WTC11 (cell line): ENCODE measurements around the gene BPTF. TPM values are rescaled to one million over a fixed set of nuclear protein-coding genes. Genes with fewer than 3 reads are reported as not detected.

ENCODE experiments used
- ATAC-seq: fragments of 200-7000 bp; cut with Tn5 transposase; 2 replicates; pipeline ENCODE4 v1.10.0; 2021; ENCODE audit warnings: mild to moderate bottlenecking, moderate library complexity
- CTCF ChIA-PET: fragments of 300-600 bp; sonication (Branson Sonifier 250); formaldehyde crosslinking; loops from one replicate; lab custom pipeline; 2021; ENCODE audit warnings: antibody characterized with exemption; lab: Charles Lee
- POLR2A ChIA-PET: fragments of 350-600 bp; sonication (Branson Sonifier 250); formaldehyde crosslinking; loops from one replicate; lab custom pipeline; 2021; ENCODE audit warnings: antibody characterized with exemption; lab: Charles Lee
- DNase-seq: peaks from one replicate; pipeline ENCODE4 v3.0.0; 2021; ENCODE audit warnings: low spot score
- H3K27ac Mint-ChIP-seq: 2 replicates; pipeline ENCODE4 v1.8.0; 2021; ENCODE audit warnings: mixed read lengths
- H3K27me3 Mint-ChIP-seq: 2 replicates; pipeline ENCODE4 v1.8.0; 2021; ENCODE audit warnings: low read depth, mild to moderate bottlenecking, moderate library complexity, mixed read lengths
- H3K36me3 Mint-ChIP-seq: 2 replicates; pipeline ENCODE4 v1.8.0; 2021; ENCODE audit warnings: mixed read lengths
- H3K4me1 Mint-ChIP-seq: 2 replicates; pipeline ENCODE4 v1.8.0; 2022; ENCODE audit warnings: mixed read lengths
- H3K4me3 Mint-ChIP-seq: 2 replicates; pipeline ENCODE4 v1.8.0; 2021; ENCODE audit warnings: mild to moderate bottlenecking, moderate library complexity, mixed read lengths
- H3K9me3 Mint-ChIP-seq: 2 replicates; pipeline ENCODE4 v1.8.0; 2021; ENCODE audit warnings: mixed read lengths
- FOXP1 ChIP-seq: sonication (generic); formaldehyde crosslinking; IDR thresholded peaks from 2 replicates; pipeline ENCODE4 v1.8.0; 2022; ENCODE audit warnings: missing genetic modification reagents, mild to moderate bottlenecking, moderate library complexity, borderline replicate concordance
- KAT7 ChIP-seq: sonication (generic); formaldehyde crosslinking; IDR thresholded peaks from 2 replicates; pipeline ENCODE4 v1.8.1; 2023; ENCODE audit warnings: missing genetic modification reagents, mild to moderate bottlenecking, borderline replicate concordance
- NFE2L1 ChIP-seq: sonication (generic); formaldehyde crosslinking; IDR thresholded peaks from 2 replicates; pipeline ENCODE4 v1.8.1; 2023; ENCODE audit warnings: missing genetic modification reagents
- NR3C1 ChIP-seq: sonication (generic); formaldehyde crosslinking; conservative IDR thresholded peaks from 2 replicates; pipeline ENCODE4 v1.8.1; 2023; ENCODE audit warnings: low read depth, mild to moderate bottlenecking, missing genetic modification reagents
- PRRX2 ChIP-seq: fragments of 250-450 bp; sonication (Bioruptor Pico); IDR thresholded peaks from 2 replicates; pipeline ENCODE4 v1.8.0; 2021; ENCODE audit warnings: mild to moderate bottlenecking
- SOX15 ChIP-seq: fragments of 250-450 bp; sonication (Bioruptor Pico); IDR thresholded peaks from 2 replicates; pipeline ENCODE4 v1.9.0; 2021; ENCODE audit warnings: mild to moderate bottlenecking
- TCF7 ChIP-seq: sonication (generic); formaldehyde crosslinking; IDR thresholded peaks from 2 replicates; pipeline ENCODE4 v1.8.0; 2022; ENCODE audit warnings: mild to moderate bottlenecking, low read depth, missing genetic modification reagents, moderate library complexity
- total RNA-seq: library from RNA; stranded (reverse); gene quantifications from 3 replicates; pipeline ENCODE4 v1.2.3, GENCODE V29; 2021
- TF ChIP-seq, protein P1 (sequence below): sonication (generic); formaldehyde crosslinking; IDR thresholded peaks from 2 replicates; pipeline ENCODE4 v1.8.1; 2023; ENCODE audit warnings: mild to moderate bottlenecking, missing genetic modification reagents
- TF ChIP-seq, protein P2 (sequence below): sonication (generic); formaldehyde crosslinking; IDR thresholded peaks from 2 replicates; pipeline ENCODE4 v1.8.1; 2023; ENCODE audit warnings: mild to moderate bottlenecking, missing genetic modification reagents, borderline replicate concordance
- TF ChIP-seq, protein P3 (sequence below): sonication (generic); formaldehyde crosslinking; IDR thresholded peaks from 2 replicates; pipeline ENCODE4 v1.8.0; 2023; ENCODE audit warnings: missing genetic modification reagents, mild to moderate bottlenecking, borderline replicate concordance
- TF ChIP-seq, protein P4 (sequence below): sonication (generic); formaldehyde crosslinking; IDR thresholded peaks from 2 replicates; pipeline ENCODE4 v1.8.1; 2023; ENCODE audit warnings: mild to moderate bottlenecking, missing genetic modification reagents, moderate library complexity
- TF ChIP-seq, protein P5 (sequence below): fragments of 250-450 bp; sonication (Bioruptor Pico); IDR thresholded peaks from 2 replicates; pipeline ENCODE4 v2.1.2; 2022; ENCODE audit warnings: mild to moderate bottlenecking, moderate library complexity
- TF ChIP-seq, protein P6 (sequence below): sonication (generic); formaldehyde crosslinking; conservative IDR thresholded peaks from 2 replicates; pipeline ENCODE4 v1.8.1; 2023; ENCODE audit warnings: mild to moderate bottlenecking, low read depth, missing genetic modification reagents, moderate library complexity

Gene BPTF
- total RNA-seq, 1 experiment from 2014 or later, result 178 TPM

DNA sequence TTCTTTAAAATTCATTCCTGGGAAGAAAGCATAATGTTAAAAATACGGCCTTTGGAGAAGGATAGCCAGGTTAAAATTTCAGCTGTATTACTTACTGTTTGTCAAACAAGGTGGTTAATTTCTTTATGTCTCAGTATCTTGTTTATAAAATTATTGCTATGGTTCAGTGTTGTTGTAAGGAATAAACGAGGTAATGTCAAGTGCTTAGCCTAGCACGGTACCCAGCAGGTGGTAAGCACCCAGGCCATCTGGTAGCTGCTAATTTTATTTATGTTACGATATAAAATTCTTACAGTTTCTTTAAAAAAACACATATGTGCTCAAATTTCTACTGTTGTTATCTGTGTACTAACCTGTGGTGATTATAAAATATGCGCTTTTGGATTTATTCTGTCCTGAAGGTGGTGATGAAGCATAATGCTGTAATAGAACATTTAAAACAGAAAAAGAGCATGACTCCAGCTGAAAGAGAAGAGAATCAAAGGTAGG is 122.1 kb downstream of the BPTF start:
- POLR2A ChIA-PET, result no interaction called here
- ATAC-seq (no peak), DNase-seq (no peak)
- H3K27ac Mint-ChIP-seq, result no peak overlapping the region
- CTCF ChIA-PET, result no interaction called here
- TF ChIP-seq, protein P1, sequence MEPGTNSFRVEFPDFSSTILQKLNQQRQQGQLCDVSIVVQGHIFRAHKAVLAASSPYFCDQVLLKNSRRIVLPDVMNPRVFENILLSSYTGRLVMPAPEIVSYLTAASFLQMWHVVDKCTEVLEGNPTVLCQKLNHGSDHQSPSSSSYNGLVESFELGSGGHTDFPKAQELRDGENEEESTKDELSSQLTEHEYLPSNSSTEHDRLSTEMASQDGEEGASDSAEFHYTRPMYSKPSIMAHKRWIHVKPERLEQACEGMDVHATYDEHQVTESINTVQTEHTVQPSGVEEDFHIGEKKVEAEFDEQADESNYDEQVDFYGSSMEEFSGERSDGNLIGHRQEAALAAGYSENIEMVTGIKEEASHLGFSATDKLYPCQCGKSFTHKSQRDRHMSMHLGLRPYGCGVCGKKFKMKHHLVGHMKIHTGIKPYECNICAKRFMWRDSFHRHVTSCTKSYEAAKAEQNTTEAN (CRISPR knock-in tag), result no peak
- TF ChIP-seq FOXP1 (CRISPR knock-in tag) (no peak), SOX15 (CRISPR knock-in tag) (no peak), KAT7 (CRISPR knock-in tag) (no peak), TCF7 (CRISPR knock-in tag) (no peak), PRRX2 (CRISPR knock-in tag) (no peak), NFE2L1 (CRISPR knock-in tag) (no peak), NR3C1 (CRISPR knock-in tag) (no peak)
- TF ChIP-seq, protein P2, sequence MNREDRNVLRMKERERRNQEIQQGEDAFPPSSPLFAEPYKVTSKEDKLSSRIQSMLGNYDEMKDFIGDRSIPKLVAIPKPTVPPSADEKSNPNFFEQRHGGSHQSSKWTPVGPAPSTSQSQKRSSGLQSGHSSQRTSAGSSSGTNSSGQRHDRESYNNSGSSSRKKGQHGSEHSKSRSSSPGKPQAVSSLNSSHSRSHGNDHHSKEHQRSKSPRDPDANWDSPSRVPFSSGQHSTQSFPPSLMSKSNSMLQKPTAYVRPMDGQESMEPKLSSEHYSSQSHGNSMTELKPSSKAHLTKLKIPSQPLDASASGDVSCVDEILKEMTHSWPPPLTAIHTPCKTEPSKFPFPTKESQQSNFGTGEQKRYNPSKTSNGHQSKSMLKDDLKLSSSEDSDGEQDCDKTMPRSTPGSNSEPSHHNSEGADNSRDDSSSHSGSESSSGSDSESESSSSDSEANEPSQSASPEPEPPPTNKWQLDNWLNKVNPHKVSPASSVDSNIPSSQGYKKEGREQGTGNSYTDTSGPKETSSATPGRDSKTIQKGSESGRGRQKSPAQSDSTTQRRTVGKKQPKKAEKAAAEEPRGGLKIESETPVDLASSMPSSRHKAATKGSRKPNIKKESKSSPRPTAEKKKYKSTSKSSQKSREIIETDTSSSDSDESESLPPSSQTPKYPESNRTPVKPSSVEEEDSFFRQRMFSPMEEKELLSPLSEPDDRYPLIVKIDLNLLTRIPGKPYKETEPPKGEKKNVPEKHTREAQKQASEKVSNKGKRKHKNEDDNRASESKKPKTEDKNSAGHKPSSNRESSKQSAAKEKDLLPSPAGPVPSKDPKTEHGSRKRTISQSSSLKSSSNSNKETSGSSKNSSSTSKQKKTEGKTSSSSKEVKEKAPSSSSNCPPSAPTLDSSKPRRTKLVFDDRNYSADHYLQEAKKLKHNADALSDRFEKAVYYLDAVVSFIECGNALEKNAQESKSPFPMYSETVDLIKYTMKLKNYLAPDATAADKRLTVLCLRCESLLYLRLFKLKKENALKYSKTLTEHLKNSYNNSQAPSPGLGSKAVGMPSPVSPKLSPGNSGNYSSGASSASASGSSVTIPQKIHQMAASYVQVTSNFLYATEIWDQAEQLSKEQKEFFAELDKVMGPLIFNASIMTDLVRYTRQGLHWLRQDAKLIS (CRISPR knock-in tag), result no peak
- TF ChIP-seq, protein P3, sequence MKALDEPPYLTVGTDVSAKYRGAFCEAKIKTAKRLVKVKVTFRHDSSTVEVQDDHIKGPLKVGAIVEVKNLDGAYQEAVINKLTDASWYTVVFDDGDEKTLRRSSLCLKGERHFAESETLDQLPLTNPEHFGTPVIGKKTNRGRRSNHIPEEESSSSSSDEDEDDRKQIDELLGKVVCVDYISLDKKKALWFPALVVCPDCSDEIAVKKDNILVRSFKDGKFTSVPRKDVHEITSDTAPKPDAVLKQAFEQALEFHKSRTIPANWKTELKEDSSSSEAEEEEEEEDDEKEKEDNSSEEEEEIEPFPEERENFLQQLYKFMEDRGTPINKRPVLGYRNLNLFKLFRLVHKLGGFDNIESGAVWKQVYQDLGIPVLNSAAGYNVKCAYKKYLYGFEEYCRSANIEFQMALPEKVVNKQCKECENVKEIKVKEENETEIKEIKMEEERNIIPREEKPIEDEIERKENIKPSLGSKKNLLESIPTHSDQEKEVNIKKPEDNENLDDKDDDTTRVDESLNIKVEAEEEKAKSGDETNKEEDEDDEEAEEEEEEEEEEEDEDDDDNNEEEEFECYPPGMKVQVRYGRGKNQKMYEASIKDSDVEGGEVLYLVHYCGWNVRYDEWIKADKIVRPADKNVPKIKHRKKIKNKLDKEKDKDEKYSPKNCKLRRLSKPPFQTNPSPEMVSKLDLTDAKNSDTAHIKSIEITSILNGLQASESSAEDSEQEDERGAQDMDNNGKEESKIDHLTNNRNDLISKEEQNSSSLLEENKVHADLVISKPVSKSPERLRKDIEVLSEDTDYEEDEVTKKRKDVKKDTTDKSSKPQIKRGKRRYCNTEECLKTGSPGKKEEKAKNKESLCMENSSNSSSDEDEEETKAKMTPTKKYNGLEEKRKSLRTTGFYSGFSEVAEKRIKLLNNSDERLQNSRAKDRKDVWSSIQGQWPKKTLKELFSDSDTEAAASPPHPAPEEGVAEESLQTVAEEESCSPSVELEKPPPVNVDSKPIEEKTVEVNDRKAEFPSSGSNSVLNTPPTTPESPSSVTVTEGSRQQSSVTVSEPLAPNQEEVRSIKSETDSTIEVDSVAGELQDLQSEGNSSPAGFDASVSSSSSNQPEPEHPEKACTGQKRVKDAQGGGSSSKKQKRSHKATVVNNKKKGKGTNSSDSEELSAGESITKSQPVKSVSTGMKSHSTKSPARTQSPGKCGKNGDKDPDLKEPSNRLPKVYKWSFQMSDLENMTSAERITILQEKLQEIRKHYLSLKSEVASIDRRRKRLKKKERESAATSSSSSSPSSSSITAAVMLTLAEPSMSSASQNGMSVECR, result no peak
- TF ChIP-seq, protein P4, sequence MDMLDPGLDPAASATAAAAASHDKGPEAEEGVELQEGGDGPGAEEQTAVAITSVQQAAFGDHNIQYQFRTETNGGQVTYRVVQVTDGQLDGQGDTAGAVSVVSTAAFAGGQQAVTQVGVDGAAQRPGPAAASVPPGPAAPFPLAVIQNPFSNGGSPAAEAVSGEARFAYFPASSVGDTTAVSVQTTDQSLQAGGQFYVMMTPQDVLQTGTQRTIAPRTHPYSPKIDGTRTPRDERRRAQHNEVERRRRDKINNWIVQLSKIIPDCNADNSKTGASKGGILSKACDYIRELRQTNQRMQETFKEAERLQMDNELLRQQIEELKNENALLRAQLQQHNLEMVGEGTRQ (CRISPR knock-in tag), result no peak
- TF ChIP-seq, protein P5, sequence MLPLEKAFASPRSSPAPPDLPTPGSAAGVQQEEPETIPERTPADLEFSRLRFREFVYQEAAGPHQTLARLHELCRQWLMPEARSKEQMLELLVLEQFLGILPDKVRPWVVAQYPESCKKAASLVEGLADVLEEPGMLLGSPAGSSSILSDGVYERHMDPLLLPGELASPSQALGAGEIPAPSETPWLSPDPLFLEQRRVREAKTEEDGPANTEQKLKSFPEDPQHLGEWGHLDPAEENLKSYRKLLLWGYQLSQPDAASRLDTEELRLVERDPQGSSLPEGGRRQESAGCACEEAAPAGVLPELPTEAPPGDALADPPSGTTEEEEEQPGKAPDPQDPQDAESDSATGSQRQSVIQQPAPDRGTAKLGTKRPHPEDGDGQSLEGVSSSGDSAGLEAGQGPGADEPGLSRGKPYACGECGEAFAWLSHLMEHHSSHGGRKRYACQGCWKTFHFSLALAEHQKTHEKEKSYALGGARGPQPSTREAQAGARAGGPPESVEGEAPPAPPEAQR (CRISPR knock-in tag), result no peak
- TF ChIP-seq, protein P6, sequence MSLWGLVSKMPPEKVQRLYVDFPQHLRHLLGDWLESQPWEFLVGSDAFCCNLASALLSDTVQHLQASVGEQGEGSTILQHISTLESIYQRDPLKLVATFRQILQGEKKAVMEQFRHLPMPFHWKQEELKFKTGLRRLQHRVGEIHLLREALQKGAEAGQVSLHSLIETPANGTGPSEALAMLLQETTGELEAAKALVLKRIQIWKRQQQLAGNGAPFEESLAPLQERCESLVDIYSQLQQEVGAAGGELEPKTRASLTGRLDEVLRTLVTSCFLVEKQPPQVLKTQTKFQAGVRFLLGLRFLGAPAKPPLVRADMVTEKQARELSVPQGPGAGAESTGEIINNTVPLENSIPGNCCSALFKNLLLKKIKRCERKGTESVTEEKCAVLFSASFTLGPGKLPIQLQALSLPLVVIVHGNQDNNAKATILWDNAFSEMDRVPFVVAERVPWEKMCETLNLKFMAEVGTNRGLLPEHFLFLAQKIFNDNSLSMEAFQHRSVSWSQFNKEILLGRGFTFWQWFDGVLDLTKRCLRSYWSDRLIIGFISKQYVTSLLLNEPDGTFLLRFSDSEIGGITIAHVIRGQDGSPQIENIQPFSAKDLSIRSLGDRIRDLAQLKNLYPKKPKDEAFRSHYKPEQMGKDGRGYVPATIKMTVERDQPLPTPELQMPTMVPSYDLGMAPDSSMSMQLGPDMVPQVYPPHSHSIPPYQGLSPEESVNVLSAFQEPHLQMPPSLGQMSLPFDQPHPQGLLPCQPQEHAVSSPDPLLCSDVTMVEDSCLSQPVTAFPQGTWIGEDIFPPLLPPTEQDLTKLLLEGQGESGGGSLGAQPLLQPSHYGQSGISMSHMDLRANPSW (CRISPR knock-in tag), result no peak
- no peaks in the 10 kb centered on the region for H3K27me3 Mint-ChIP-seq
- H3K9me3 Mint-ChIP-seq, result no peaks in the 10 kb centered on the region
- H3K4me3 Mint-ChIP-seq, result no peak overlapping the region
- peaks cover 85% of the 10 kb centered on the region for H3K36me3 Mint-ChIP-seq
- no peaks in the 10 kb centered on the region for H3K4me1 Mint-ChIP-seq
